Measurements from ENCODE around the gene ETS1. TPM values are rescaled to one million over a fixed set of nuclear protein-coding genes. Genes with fewer than 3 reads are reported as not detected.

Gene ETS1
- total RNA-seq, 1 donor from 2014 or later = 112 TPM

- no peak for DNase-seq (ENCODE audit: low spot score)
Observed at GRCh38 chr11:128434411-128434810, 152.9 kb downstream of the ETS1 start.

DNA sequence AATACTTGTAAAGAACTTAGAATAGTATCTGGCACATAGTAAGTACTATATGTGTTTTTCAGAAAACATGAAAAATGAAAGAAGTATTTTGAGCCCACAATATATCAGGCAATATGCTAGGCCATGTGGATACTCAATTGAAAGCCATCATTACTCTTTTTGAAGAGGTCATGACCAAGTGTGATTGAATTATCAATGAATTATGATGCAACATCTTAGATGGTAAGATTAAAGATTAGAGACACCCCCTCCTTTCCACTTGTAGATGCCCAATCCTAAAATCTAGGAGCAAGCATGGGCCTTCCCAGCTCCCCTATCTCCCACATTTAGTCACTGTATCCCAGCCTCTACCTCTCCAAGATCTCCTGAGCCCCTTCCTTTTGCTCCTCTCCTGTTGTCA, 154.4 kb downstream of the ETS1 start:
- no peak for DNase-seq (ENCODE audit: low spot score)

DNA sequence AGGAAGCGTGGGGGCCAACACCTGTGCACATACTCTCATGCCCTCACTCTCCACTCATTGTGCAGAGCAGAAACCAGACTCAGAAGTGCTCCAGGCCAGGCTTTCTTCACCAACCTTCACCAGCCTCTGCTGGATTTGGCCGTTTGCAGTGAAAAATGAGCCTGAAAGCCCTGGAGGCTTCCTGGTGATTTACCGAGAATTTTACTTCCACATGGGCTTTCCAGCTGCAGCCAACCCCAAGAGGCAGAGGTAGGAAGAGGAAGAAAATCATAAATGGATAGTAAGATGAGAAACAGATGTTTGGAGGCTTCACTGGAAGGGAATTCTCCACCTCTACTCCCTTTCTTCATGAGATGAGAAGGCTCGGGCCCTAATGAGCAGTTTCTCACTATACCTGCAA, 155.4 kb downstream of the ETS1 start:
- no peak for DNase-seq (ENCODE audit: low spot score)

DNA sequence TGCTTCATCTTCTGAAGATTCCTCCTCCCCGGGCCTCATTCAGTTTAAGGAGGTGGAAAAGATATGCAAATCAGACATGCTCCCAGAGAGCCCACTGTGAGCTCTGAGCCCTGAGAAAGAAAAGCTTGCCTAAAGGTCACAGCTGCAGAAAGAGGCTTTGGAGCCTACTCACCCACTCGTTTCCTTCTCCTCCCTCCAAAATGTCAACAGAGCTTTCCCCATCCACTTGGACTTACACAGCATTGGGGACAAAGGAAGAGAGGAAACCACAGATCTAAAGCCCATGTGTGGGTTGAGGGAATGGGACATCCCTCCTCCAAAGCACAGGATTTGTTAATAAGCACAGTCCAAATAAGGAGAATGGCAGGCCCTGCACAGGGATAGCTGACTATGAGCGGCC, 158.4 kb downstream of the ETS1 start:
- no peak for DNase-seq (ENCODE audit: low spot score)

DNA sequence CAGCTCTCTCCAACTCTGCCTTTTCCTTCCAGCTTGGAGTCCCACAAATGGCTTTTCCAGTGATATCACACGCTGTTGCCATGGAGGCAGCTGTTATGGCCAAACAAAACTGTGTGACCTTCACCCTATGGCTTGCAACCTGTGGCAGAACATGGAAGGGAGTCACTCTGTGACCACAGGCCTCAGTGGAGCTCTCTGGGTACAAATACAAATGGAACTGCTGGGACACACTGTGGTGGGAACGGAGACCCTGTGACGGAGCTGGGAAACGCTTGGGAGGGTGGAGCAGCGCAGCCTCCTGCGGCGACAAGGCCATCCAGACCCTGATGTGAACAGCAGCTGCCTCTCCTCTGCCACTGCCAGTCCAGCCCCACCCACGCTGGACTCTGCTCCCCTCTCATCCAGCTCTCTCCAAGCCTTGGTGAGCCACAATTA, 162.5 kb downstream of the ETS1 start:
- DNase-seq (ENCODE audit: low spot score) = no peak

DNA sequence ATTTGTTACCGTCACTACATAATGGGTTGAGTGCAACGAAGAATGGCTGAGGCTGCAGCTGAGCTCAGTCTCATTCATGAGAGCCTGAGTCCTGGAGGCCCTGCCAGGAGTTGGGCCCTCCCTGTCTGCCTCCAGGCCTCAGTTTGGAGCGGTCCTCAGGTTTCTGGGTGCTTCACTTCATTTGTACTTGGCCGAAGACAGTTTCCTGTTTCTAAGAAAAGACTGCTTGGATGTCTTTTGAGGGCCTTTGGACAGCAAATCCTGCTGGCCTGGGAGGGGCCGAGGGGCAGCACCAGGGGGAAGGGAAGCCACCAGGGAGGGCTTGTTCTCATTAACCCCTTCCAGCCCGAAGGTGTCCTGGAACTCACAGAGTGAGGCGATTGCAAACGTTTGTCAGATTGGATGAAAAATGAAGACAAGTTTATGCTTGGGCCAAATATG, 163.1 kb downstream of the ETS1 start:
- DNase-seq (ENCODE audit: low spot score) = no peak

DNA sequence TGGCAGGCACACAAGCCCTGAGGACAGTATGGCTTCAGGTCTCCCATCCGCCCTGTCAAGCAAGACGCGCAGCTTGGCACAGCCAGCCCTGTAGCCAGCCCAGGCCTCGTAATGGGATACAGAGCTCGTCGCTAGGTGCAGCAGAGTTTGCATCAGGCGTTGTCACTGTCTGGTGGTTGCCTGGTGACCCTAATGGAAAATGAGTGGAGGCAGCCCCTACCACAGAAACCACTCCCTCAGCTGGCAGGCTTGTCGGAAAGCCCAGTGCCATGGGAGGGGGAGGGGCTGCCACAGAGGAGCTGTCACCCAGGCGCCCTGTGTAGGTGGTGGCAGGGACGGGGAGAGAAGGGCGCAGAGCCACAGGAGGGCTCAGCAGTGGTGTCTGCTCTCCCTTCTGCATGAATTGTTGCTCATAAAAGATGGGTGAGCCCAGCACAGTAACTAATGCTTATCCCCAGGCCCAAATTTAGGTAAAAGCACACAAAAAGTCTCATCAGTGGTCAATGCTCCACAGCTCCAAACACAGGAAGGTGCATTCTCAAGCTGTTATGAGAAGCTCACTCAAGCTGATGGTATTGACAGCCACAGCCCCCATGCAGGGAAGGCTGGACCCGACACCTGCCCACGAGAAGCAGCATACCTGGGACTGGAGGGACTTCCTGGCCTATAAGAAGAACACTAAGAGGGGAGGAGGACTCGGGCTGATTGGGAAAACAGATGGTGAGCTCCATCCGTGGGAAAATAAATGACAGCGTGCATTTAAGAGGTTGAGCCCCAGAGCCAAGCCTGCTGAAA, 164.6 kb downstream of the ETS1 start:
- no peak for DNase-seq (ENCODE audit: low spot score)

GRCh38 chr11:128421577-128422330, 165.6 kb downstream of the ETS1 start:
- DNase-seq (ENCODE audit: low spot score) = no peak

DNA sequence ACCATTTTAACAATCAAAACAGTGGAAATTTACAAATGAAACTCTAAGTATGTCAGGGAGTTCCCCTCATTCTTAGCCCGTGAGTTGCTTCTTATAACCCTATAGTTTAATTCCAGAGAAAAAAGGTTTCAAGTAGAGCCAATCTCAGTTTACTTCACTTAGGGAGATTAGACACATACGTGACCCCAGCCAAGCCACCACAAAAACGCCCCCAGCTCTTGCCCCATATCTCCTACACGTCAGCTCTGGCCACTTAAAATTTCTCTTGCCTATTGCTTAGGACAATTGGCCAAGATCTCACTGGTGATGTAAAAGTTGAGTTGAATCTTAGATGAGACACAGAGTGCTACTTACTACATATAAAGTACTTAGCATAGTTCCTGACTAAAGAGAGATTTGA, 166.4 kb downstream of the ETS1 start:
- no peak for DNase-seq (ENCODE audit: low spot score)

DNA sequence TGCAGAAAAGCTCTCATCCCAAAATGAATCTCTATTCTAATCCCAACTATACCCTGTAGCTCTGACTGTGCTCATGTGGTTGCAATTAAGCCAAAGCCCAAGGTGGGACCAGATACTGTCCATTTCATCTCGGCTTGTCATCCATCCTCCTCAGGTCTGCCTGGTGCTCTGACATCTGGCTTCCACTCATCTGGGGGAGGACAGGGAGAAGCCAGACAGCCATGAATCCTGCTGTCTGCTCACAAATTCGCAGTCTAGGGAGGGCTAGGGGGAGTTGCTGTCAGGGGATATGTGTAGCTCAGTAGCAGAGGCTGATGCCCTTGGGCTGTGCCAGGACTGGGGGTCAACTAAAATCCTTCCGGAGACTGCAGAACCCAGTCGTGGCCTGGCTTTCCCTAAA, 167.1 kb downstream of the ETS1 start:
- DNase-seq (ENCODE audit: low spot score) = no peak

DNA sequence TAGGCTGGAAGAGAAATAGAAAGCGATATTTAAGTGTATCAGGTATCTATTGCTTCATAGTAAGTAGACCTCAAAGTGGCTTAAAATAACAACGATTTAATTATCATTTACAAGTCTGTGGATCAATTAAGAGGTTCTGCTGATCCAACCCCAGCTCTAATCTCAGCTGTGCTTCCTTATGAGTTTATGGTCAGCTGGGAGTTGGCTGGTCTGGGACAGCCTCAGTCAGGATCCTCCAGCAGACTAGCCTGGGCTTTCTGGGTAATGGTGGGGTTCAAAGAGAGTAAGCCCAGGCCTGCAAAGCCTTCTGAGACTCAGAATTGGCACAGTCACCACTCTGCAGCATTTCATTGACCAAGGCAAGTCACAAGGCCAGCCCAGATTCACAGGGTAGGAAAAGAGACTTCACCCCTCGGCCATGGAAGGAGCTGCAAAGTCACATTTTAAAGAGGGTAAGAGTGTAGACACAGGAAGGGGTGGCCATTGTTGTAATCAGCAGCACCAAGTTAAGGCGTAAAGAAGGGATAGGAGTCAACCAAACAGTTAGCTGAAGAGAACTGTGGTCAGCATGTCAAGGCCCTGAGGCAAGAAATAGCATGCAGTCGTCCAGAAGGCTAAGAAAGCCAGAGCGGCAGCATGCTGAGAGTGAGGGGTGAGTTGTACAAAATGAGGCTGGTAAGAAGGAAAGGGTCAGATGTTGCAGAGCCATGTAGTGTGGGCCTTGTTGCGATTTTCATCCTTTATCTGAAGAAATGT, 168.2 kb downstream of the ETS1 start:
- DNase-seq (ENCODE audit: low spot score) = no peak

DNA sequence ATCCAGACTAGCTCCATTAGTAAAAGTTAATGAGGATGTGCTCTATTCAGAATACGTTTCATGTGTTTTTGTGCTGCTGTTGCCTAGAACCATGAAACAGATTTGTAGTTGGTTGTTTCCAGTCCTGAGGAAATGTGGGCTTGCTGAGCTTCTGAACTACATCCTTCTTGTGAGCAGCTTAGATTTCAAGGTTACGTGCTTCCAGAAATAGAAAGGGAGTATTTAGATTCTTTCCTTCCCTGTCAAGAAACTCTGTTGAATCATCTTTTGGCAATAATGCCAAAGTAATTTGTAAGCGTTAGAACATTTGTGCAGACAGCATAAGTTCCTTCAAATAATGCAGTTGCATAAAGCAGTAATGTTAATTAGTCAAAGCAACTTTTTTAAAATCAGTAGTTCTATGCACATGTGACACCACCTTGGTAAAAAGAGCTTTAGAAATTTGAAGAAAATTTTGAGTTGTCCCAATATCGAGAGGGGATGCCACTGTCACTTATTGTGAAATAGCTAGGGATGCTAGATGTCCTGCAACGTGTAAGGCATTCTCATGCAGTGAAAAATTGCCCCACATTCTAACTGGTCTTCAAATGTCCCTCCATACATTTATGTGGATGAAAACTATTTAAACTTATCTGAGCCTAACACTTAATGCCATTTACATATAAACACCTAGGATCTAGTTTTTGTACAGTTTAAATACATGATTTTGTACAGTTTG, 169.6 kb downstream of the ETS1 start:
- DNase-seq (ENCODE audit: low spot score) = no peak

- DNase-seq (ENCODE audit: low spot score) = no peak
Observed at GRCh38 chr11:128416976-128417375, 170.4 kb downstream of the ETS1 start.

GRCh38 chr11:128415539-128415938, 171.8 kb downstream of the ETS1 start:
- no peak for DNase-seq (ENCODE audit: low spot score)

DNA sequence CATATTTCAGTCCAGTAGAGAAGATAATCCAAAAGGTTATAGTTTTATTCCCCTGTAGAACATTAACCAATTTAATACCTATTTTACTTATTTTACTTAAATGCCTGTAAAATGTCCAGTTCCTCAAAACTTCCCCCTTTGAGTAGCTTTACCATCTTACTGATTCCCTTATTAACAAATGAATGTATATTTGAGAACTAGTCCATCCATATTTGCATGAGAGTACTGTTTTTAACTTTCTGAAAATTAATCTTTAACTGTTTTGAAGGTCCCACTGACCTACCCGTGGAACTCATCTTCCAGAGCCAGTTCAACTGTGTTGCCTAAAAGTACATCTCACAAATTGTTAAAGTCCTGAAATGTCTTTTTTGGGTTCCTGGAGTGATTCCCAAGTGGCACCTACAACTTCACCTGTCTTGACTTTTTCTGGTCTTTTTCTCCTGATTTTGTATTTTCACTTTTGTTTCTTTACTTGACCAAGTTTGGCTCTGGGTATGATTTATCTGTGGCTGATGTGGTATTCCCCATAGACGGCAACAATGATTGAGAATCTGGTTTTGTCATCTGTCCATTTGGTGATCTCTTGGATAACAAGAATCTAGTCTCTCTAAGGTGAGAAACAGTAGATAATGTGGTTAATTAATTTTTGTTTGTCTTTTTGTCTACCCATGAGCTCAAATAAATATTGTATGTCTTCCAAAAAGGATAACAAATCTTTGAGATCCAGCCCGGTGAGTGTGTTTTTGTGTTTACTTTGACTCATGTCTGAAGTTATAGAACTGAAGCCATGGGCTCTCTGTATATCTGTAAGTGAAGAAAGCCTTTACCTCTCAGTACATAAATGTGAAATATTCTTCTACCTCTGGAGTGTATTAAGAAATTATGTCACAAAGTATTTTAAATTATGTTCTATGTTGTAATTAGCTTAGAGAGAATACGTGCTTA, 174.2 kb downstream of the ETS1 start:
- DNase-seq (ENCODE audit: low spot score) = no peak

GRCh38 chr11:128411812-128412211, 175.5 kb downstream of the ETS1 start:
- DNase-seq (ENCODE audit: low spot score) = no peak

GRCh38 chr11:128411150-128411549, 176.2 kb downstream of the ETS1 start:
- DNase-seq (ENCODE audit: low spot score) = no peak

GRCh38 chr11:128409476-128409875, 177.9 kb downstream of the ETS1 start:
- no peak for DNase-seq (ENCODE audit: low spot score)

All from ureter (tissue), 1 donor.